CD4-positive, alpha-beta T cell treated with Interleukin-6 at 100 ng/mL for 8 hours (primary cell): ENCODE data around the gene NUDT22.
"Not testable (repeated sequence)": the region's sequence is repeated elsewhere in the genome, so short reads cannot be mapped to it uniquely, and the experiment has no call there.

Source experiments
- DNase-seq: peaks from one replicate; pipeline ENCODE4 v3.0.0-alpha.2; 2020; ENCODE audit warnings: mixed read lengths, low spot score

Gene NUDT22

DNA sequence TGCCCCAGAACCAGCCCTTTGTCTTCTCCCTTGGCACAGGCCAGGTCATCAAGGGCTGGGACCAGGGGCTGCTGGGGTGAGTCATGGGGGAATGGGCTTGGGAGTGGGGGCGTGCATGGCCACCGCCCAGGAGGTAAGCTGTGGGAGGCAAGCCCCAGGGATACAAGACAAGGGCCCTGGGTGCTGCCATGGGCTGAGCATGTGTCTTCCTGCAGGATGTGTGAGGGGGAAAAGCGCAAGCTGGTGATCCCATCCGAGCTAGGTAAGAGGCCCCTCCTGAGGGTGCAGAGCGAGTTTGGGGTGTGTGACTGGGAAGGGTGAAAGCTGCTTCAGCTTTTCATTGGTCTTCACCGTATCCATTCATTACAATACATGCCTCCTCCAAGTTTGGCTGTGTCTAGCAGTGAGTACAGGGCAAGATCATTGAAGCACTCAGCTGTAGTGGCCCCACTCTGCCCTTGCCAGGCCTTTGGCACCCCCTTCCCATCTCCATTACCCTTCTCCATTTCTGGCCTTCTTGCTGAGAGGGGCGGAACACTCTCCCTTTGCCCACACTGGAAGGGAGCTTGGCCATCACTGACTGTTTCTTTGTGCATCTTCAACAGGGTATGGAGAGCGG, 17.3 kb downstream of the NUDT22 start:
- DNase-seq = no peak

DNA sequence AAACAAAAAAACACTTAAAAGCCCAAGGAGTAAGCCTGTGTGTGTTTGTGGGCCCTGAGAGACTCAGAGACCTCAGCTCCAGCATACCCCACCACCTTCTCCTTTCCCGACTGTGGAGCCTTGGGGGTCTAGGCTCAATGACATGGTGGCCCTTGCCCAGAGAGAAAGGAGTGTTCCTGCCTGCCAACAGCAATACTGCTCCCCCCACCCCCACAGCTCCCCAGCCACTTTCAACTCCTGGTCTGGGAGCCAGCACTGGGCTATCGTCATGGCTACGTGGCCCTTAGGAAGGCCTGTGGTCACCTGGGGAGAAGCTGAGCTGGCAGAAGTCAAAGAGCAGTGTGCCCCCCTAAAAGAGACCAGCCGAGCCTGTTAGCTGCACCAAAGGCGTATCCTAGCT, 18.0 kb downstream of the NUDT22 start:
- no peak for DNase-seq

DNA sequence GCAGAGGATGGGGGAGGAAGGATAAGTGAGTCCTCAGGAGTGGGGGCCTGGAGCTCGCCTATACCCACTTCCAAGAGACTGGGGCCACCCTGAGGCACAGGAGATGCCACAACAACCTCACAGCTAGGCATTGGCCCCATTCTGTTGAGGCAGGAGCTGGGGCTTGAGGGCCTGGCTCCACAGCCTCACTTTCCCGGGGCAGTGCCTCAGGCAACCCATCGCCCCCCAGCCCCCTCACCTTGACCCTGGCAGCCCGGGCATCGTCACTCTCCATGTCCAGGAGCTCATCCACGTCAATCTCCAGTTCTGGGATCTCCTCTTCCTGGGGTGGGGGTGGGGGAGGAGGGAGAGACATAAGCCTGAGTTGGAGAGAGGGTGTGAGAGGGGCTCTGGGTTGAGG, 18.9 kb downstream of the NUDT22 start:
- DNase-seq = no peak

DNA sequence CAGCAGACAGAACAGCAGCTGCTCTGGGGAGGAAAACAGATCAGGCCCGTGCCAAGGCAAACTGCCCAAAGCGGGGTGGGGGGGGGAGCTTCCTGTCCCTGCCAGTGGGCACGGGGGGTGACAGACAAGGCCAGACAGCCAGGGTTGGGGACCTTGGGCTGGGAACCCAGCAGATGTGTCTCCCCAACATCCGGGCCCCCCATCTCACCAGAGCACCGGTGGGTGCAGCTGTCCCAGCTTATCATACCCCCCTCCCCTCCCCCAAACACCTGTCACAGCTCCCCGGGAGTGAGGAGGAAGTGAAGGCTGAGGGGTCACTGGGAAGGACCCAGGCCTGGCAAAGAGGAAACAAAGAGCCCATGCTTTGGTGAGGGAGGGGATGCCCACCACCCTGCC, 19.3 kb downstream of the NUDT22 start:
- peak; percentile 43 for DNase-seq

DNA sequence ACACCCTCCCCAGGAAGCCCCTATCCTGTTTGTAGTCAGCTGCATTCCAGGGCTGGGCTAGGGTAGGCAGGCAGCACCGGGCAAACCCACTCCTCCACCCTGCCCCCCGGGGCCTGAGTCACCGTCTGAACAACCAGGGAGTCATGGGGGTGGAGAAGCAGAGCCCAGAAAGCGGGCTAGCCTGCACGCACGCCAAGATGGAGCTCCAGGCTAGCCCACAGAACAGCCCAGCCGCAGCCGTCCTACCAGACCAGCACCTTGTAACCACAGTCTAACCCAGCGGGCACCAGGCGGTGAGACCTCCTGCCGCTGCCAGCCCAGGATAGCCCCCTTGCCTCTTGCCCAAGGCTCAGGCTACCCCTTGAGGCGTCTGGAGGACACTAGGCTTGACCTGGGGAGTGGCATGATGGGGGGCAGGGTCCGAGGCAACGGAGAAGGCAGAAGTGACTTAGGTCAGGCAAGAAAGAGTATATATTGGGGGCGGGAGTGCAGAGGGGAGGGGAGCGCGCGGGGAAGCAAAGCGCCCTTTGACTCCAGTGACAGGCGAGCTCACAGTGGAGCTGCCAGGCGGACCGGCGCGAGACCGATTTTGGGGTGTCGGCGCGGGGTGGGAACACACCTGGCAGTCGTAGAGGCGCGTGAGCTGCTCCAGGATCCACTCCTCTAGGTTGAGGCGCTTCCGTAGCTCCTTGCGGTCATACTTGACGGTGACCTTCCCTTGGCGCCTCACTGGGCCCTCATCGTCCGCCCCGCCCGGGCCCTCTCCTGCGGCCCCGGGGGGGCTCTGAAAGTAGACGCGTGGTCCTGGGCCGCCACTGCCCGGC, 19.9 kb downstream of the NUDT22 start:
- peak; percentile 74 for DNase-seq

DNA sequence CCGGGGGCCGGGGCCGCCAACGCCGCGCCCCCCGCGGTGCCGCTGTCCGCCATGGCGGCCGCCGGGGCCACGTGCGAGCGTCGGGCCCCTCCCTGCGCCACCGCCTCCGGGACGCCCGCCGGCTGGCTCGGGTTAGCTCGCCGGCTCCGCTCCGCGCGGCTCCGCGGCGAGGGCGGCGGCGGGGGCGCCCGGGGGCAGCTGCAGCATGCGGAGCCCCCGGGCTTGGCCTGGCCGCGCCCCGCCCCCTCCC, 20.5 kb downstream of the NUDT22 start:
- DNase-seq = not testable (repeated sequence)

DNA sequence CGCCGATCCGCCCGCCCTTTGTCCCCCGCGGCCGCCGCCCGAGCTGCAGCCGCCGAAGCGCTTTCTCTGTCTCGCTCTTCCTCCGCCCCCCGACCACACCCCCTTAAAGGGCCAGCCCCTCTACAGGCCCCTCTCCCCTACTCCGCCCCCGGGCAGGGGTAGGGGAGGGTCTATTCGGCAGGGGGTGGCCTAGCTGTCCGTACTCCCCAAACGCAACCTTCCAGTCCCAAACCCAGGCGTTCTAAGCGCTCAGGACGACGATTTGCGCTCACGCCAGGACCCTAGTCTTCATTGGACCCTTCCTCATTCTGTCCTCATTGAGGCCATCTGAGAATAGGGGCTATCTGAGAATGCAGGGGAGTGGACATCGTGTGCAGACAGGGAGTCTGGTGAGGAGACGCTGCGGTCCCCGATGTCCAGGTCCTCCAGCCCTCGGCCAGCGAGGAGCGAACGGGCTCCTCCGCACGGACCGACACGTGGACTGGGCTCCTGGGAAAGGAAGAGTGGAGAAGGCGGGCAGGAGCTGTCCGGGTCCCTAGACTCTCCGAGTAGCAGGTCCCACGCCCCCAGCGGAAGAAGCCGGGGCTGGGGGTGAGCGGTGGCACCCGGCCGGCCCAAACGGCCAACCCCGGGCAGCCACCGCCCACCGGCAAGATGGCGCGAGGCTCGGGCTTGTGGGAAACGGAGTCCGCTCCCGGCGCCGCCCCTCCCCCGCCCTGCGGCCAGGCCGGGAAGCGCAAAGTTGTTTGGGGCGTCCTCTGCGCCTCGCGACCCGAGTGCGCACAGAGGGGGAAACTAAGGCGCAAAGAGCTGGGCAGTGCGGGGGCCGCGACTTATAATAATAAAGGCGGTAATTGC, 21.0 kb downstream of the NUDT22 start, which contains the start of gene PPP1R14B:
Gene PPP1R14B (minus strand): TSS at position 73 of the 858 bp plus-strand sequence. CDS start 270 bp downstream, outside the sequence.
- peak; percentile 76 for DNase-seq

DNA sequence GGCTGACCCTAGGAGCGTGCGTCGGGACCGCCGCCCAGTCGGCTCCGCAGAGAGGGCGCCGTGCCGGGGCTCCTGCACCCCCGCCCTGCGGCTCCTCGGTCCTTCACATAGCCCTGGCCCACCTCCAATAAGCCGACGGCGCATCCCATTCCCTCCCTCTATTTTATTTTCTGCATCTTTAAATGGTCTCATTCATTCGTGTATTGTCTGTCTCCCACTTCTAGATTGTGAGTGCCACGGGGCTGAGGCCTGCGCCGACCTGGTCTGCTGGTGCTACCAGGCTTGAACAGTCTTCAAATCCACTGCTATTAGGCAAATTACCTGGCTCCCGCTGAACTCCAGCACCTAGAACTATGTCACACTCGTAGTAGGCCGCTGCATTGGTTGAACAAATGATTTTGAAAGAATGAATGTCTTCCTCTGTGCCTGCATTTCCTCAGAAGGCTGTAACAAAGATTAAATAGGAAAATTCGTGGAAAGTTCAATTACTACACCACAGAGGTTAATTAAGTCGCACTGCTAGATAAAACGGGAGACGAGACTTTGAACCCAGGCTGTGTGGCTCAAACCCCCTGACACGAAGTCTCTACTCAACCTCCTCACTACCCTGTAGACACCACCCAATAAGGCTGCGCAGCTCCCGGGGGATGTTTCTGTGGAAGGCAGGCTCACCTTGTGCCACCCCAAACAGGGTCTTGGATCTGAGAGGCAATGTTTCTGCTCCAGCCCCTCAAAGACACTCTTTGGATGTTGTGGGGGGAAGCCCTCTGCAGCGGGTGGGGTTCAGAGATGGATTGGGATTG, 21.9 kb downstream of the NUDT22 start:
- DNase-seq = no peak

DNA sequence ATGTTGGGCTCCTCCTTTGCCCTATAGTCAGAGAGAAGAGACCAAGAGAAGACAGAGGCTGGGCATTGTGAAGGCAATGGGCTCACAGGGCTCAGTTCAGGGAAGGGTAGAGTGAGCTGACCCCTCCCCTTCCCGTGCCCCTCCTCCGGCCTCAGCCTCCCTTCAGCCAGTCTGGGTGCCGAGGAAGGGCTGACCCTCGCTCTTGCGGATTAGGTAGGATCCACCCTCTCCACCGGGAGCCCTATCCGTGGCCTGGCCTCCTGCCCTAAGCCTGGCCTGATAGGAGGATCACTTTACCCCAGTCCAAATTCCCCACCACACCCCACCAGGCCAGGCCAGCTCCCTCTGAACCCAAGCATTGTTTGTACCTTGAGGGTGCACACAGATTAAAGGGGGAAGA, 22.5 kb downstream of the NUDT22 start:
- no peak for DNase-seq

DNA sequence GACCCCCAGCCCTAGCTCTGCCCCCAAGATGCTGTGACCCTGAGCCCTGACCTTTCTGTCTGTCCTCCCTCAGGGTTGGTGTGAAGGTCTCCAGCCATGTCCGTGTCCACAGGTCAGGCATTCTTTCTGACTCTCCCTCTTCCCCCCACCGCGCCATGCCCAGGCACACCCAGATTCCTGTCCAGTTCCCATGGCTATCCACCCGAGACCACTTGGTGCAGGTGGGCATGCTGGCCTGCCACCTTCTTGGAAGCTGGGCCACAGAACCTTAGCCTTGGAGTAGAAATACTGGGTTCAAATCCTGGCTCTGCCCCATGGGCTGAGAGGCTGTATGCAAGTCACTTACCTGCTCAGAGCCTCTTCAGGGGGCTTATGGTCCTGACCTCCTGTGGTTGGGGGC, 23.0 kb downstream of the NUDT22 start:
- no peak for DNase-seq

DNA sequence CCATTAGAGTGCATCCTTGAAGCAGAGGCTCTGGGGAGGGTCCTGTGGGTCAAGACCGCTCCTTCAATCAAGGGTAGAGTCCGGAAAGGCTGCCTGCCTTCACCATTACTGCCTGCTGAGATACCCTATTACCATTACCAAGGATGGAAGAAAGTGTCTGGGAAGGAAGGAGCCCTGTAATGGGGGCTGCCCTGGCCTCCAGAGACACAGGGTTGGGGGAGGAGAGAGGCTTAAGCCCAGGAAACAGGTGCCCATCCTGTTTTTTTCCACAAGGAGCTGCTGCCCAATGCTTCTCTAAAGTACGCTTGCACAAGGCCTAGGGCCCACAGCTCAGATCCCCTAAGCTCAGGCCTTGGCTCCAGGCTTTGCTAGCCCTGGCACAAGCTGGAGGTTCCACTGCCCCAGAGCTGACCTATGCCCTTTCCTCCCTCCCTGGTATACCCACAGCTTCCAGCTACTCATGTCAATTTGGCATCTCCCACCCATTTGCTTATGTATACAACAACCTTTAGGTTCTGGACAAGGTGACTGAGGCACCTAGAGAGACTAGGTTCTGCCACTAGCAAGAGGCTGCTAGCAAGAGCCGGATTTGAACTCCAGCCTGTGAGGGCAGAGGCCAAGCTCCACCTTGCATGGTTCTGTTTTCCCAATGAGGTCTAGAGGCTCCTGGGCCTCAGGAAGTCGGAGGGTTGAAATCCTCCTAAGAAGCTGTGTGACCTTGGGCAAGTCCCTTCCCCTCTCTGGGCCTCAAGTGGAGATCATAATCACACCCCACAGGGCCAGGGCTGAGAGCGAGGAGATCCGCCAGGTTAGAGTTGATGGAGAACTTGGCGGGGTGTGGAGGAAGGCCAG, 23.7 kb downstream of the NUDT22 start:
- no peak for DNase-seq

DNA sequence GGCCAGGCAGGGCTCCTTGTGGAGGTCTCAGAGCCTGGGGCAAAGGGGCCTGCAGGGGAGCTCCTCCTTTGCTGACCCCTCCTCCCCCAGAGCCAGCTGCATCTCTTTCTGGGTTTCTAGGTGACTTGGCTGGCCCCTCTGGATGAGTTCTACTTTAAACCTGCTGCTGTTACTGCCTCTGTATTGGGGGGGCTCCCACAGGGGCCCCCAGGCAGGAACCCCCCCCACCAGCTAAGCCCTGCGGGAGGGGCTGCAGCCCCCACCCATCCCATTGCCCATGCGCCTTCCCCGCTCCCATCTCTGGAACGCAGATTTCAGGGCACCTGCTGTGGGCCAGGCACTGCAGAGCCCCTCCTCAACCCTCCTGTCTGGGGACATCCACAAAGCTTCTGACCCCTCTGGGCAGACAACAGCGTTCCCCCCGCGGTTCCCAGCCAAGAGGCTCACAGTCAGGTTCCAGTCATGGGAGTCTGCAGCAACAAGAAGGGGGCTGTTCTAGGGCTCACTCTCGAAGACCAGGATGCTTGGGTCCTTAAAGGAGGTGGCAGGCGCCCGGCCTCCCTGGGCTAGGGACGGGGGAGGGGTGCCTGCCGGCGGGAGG, 24.4 kb downstream of the NUDT22 start:
- DNase-seq = no peak

DNA sequence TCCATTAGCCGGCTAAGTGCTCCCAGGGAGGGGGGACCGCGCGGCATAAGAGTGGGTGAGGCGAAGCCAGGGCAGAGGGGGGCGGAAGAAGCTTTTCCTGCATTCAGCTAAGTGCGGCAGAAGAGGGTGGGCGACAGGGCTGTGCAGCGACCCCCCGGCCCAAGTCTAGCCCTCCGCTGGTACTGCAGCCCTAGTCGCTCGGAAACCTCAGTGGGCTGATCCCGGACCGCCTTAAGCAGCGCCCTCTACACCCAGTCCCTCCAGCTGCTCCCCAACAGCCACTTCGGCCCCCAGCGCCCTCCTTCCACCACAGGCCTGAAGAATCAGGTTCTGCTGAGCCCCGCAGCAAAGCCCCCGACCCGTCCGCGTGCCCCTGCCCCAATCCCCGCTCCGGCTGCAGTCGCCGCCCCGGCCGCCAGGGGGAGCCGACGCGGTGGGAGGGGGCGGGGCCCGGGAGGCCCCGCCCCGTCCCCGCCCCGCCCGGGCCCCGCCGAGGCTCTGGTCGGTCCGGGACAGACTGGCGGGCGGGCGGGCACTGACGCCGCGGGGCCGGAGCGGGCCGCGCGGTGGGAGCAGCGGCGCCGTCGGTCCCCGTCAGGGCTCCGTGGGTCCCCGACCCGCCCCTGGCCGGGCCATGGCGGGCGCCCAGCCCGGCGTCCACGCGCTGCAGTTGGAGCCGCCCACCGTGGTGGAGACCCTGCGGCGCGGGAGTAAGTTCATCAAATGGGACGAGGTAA, 25.1 kb downstream of the NUDT22 start, which contains the start of gene PLCB3:
Gene PLCB3 (plus strand): TSS at position 515 of the 737 bp plus-strand sequence. CDS start 120 bp downstream, at position 635.
- peak; percentile 48 for DNase-seq

DNA sequence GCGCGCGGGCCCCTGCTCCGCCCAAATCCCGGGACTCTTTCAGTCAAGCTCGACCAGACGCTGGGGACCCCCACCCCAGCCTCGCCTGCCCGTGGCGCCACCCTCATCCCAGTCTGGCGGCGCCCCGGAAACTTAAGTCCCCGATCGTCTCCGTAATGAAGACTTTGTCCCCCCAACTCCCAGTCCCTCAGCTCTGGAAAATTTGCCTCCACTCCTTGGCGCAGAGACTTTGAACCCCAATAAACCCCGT, 25.6 kb downstream of the NUDT22 start:
- DNase-seq = no peak

DNA sequence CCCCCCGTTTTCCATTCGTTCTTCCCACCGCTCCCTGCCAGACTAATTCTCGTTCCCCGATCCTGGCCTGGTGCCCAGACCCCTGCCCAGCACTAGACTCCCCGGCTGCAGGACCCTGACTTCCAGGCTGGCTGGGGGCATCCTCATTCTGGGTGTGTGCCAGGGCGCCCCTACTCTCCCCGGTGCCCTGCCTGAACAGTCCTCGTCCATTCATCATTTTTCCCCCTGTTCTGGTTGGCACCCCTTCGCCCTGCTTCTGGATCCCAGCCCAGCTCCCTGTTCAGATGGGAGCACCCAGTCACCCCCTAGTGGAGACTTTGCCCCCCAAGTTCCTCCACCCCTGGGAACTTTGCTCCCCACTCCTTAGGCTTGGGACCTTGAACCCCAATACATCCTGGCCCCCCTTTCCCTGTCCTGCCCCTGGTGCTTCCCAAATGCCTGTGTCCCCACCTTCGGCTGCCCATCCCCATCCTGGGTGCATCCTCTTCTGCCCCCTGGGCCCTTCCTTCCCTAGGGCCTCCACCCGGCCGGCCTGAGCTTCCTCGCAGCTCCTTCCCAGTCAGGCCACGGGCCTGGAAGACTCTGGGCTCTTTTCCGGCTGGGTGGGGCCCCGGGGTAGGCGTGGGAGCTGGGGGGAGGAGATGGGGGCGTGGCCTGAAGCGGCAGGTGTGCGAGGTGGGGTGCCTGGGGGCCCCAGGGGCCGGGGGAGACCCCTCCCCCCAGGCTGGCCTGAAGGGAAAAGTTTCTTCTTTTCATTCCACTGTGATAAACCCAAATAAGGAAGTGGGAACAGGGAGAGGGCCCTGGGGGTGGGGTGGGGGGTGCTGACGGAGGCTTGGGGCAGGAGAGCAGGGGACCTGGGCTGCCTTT, 26.2 kb downstream of the NUDT22 start:
- no peak for DNase-seq

DNA sequence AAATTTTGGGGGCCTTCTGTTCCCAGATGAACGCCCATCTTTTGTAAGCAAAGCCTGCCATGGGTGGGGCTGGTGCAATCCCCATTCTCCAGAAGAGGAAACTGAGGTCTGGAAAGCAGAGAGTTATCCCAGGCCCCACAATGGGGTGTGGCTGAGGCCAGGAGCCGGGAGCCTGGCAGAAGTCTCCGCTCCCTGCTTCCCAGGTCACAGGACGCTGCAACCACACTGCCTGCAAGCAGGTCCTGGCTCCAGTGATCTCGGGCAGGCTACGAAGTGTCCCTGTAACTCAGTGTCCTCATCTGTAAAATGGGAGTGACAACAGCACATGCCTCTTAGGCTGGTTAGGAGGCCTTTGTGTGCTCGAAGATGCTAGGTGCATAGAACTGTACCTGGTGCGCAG, 27.0 kb downstream of the NUDT22 start:
- DNase-seq = no peak

DNA sequence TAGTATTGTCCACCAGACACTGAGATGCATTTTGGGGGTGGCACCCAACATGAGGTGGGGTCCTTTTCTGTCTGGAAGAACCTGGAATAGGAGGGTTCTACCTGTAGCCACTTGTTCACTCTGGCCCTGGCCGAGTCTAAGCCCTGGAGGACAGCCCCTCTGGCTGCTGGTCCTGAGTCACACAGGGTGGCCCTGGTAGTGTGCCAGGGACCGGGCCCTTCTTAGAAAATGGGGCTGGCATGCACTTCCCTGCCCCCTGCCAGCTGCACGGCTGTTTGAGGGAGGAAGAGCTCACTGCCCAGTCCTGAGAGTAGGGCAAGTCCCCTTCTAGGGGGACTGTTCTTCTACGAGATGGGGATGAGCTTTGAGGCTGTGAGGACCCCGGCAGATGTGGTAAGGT, 27.4 kb downstream of the NUDT22 start:
- DNase-seq = no peak

DNA sequence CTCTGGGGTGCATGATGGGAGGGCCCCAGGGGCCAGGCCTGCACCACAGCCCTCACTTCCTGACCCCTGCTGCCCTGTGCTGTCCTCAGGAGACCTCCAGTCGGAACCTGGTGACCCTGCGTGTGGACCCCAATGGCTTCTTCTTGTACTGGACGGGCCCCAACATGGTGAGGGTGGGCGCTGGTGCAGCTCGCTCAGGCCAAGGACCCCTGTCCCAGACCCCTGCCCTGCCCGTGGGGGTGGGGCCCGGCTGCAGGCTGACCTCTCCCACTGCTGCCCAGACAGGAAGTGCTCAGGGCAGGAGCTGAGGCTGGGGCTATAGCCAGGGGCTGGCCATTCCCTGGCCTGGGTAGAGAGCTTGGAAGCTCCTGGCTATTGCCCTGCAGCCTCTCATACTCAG, 28.3 kb downstream of the NUDT22 start:
- no peak for DNase-seq
